Measurements from ENCODE around the gene KASH5.

DNA sequence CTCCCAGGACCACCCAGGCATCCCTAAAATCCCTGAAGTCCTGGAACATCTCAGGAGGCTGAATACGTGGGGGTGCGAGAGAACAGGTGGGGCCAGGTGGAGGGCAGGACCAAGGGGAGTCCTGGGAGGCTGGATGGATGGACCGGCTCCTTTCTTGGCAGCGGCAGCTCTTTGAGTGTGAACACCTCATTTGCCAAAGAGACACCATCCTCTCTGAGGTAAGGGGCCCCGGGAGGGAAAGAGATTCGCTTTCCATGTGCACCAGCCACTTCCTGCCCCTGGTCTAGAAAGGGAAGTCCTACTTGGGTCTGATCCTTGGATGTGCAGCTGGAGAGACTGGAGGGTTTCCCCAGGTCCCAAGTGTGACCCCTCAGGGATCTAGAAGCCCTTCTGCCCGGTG, 19.0 kb downstream of the KASH5 start:
- no peak for TF ChIP-seq REST (IDR thresholded peaks at IDR 0.05)
- TF ChIP-seq, protein P1, sequence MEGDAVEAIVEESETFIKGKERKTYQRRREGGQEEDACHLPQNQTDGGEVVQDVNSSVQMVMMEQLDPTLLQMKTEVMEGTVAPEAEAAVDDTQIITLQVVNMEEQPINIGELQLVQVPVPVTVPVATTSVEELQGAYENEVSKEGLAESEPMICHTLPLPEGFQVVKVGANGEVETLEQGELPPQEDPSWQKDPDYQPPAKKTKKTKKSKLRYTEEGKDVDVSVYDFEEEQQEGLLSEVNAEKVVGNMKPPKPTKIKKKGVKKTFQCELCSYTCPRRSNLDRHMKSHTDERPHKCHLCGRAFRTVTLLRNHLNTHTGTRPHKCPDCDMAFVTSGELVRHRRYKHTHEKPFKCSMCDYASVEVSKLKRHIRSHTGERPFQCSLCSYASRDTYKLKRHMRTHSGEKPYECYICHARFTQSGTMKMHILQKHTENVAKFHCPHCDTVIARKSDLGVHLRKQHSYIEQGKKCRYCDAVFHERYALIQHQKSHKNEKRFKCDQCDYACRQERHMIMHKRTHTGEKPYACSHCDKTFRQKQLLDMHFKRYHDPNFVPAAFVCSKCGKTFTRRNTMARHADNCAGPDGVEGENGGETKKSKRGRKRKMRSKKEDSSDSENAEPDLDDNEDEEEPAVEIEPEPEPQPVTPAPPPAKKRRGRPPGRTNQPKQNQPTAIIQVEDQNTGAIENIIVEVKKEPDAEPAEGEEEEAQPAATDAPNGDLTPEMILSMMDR (IDR thresholded peaks at IDR 0.05; ENCODE audit: low read depth, low read length, missing input control) = no peak
- TF ChIP-seq JUND (IDR thresholded peaks at IDR 0.05) = no peak
